ENCODE results near the gene TP53INP2. TPM values are rescaled to one million over a fixed set of nuclear protein-coding genes. Genes with fewer than 3 reads are reported as not detected.

Gene TP53INP2
- total and polyA plus RNA-seq, 9 of the 15 experiments (the other 6 are each of a cell fraction or from before 2014, with no cell fraction given) = 0.43 to 5.0 (median 1.3) TPM

DNA sequence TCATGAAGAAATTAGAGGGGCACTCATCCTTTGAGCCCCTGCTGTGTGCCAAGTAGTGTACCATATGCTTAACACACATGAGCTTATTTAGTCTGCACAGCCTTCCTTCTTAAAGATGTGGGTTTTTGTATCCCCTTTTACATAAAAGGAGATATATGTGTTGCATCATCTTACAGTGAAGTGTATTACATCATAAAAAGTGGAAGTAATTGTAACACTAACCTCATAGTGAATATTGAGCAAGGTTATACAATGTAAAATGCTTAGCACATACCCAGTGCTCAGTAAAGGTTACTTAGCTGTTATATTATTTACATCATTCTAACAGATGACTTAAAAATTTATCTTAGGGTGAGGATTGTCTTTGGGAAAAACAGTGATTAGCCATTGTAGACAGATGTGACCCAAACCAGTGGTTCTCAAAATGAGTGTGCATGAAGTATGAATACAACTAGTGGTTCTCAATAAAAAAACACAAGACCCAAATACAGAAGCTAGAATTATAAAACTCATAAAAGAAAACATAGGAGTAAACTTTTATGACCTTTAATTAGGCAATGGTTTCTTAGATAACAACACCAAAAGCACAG lies 23.5 kb upstream of the TP53INP2 start (continued):
- no peak for TF ChIP-seq THRAP3 (IDR thresholded peaks at IDR 0.05; ENCODE audit: borderline replicate concordance)
- no peak for TF ChIP-seq HDAC3 (IDR thresholded peaks at IDR 0.05; ENCODE audit: borderline replicate concordance, partially characterized antibody)
- no peak for TF ChIP-seq BHLHE40 (IDR thresholded peaks at IDR 0.05; ENCODE audit: low read length)
- TF ChIP-seq ZNF140 (CRISPR knock-in tag; IDR thresholded peaks at IDR 0.05) = no peak
- TF ChIP-seq ETS2 (tag; IDR thresholded peaks at IDR 0.05; ENCODE audit: borderline replicate concordance, poor library complexity, severe bottlenecking) = no peak
- no peak for TF ChIP-seq HCFC1 (IDR thresholded peaks at IDR 0.05; ENCODE audit: low read depth, low read length)
- no peak for TF ChIP-seq NBN (IDR thresholded peaks at IDR 0.05; ENCODE audit: low read depth)
- TF ChIP-seq SMAD4 (CRISPR knock-in tag; conservative IDR thresholded peaks at IDR 0.05) = 0 out of 2 replicates have a peak, but pooled peaks have one; percentile 50
- TF ChIP-seq, protein P1, sequence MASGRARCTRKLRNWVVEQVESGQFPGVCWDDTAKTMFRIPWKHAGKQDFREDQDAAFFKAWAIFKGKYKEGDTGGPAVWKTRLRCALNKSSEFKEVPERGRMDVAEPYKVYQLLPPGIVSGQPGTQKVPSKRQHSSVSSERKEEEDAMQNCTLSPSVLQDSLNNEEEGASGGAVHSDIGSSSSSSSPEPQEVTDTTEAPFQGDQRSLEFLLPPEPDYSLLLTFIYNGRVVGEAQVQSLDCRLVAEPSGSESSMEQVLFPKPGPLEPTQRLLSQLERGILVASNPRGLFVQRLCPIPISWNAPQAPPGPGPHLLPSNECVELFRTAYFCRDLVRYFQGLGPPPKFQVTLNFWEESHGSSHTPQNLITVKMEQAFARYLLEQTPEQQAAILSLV (tag; IDR thresholded peaks at IDR 0.05) = peak; percentile 87
- no peak for TF ChIP-seq CCAR2 (IDR thresholded peaks at IDR 0.05; ENCODE audit: low read depth, low read length)
- TF ChIP-seq NCOA2 (IDR thresholded peaks at IDR 0.05; ENCODE audit: partially characterized antibody in 2 of 2) = no peak
- peak; percentile 24; the same call in 1 of the 2 replicates for TF ChIP-seq NR2C1 (IDR thresholded peaks at IDR 0.05)
- TF ChIP-seq NR2C1 (tag; IDR thresholded peaks at IDR 0.05) = no peak; the same call in 1 of the 2 replicates
- TF ChIP-seq BACH1 (tag; IDR thresholded peaks at IDR 0.05) = peak; percentile 20; the same call in 1 of the 2 replicates
- no peak for TF ChIP-seq TSHZ1 (CRISPR knock-in tag; IDR thresholded peaks at IDR 0.05)
- peak; percentile 59 for TF ChIP-seq E2F8 (IDR thresholded peaks at IDR 0.05; ENCODE audit: low read depth, partially characterized antibody)
- TF ChIP-seq CBFB (CRISPR knock-in tag; IDR thresholded peaks at IDR 0.05) = no peak
- TF ChIP-seq DDX20 (tag; IDR thresholded peaks at IDR 0.05; ENCODE audit: low read depth) = no peak
- TF ChIP-seq C11orf30 (IDR thresholded peaks at IDR 0.05; ENCODE audit: low read depth) = no peak
- 0 out of 4 replicates have a peak, but pooled peaks of 1 of the 2 experiments have one; percentile 22 for TF ChIP-seq TBL1XR1 (IDR thresholded peaks at IDR 0.05; ENCODE audit: low read length in 2 of 2)
- TF ChIP-seq ETV6 (IDR thresholded peaks at IDR 0.05; ENCODE audit: borderline replicate concordance in 1 of 2, low read depth in 2 of 2, low read length in 1 of 2) = no peak
- TF ChIP-seq ETV6 (CRISPR knock-in tag; IDR thresholded peaks at IDR 0.05; ENCODE audit: borderline replicate concordance) = no peak
